Endodermal cell (in vitro differentiated cells): ENCODE results near the gene MFSD11. TPM values are rescaled to one million over a fixed set of nuclear protein-coding genes. Genes with fewer than 3 reads are reported as not detected.
"Not testable (repeated sequence)": the region's sequence is repeated elsewhere in the genome, so short reads cannot be mapped to it uniquely, and the experiment has no call there.

Experiments used
- DNase-seq: peaks from one replicate; pipeline ENCODE4 v3.0.0-alpha.2; 2017
- H3K27ac ChIP-seq: 2 replicates; pipeline ENCODE4 v1.5.1; 2013; ENCODE audit warnings: mild to moderate bottlenecking, low read depth, low read length, moderate library complexity
- H3K27me3 ChIP-seq: 2 replicates; pipeline ENCODE4 v1.6.1; 2013; ENCODE audit warnings: mild to moderate bottlenecking, low read length, moderate library complexity; ENCODE audit not compliant: insufficient read depth, control insufficient read depth, poor library complexity, severe bottlenecking
- H3K36me3 ChIP-seq: 2 replicates; pipeline ENCODE4 v1.7.0; 2013; ENCODE audit warnings: mild to moderate bottlenecking, low read length, moderate library complexity; ENCODE audit not compliant: control insufficient read depth, insufficient read depth
- H3K4me1 ChIP-seq: one replicate; pipeline ENCODE4 v1.7.0; 2013; ENCODE audit warnings: low read length; ENCODE audit not compliant: control insufficient read depth, insufficient read depth
- H3K4me3 ChIP-seq: 2 replicates; pipeline ENCODE4 v1.5.1; 2013; ENCODE audit warnings: mild to moderate bottlenecking, low read length, moderate library complexity
- H3K9ac ChIP-seq: 2 replicates; pipeline ENCODE4 v1.6.1; 2013; ENCODE audit warnings: mild to moderate bottlenecking, low read length, moderate library complexity; ENCODE audit not compliant: poor library complexity, severe bottlenecking; ENCODE audit errors: extremely low read depth
- H3K9me3 ChIP-seq: 2 replicates; pipeline ENCODE4 v1.6.1; 2013; ENCODE audit warnings: mild to moderate bottlenecking, low read length, moderate library complexity; ENCODE audit not compliant: control insufficient read depth
- H3K27ac Mint-ChIP-seq: 2 replicates; pipeline ENCODE4 v1.8.0; 2020; ENCODE audit warnings: mixed read lengths
- H3K27me3 Mint-ChIP-seq: 2 replicates; pipeline ENCODE4 v1.8.0; 2021; ENCODE audit warnings: mild to moderate bottlenecking, mixed read lengths; ENCODE audit not compliant: insufficient read depth
- H3K36me3 Mint-ChIP-seq: 2 replicates; pipeline ENCODE4 v1.8.0; 2020; ENCODE audit warnings: low read depth, mixed read lengths
- H3K4me1 Mint-ChIP-seq: 2 replicates; pipeline ENCODE4 v1.8.0; 2020; ENCODE audit warnings: mixed read lengths
- H3K4me3 Mint-ChIP-seq: 2 replicates; pipeline ENCODE4 v1.8.0; 2020; ENCODE audit warnings: mild to moderate bottlenecking, moderate library complexity, mixed read lengths
- H3K9me3 Mint-ChIP-seq: 2 replicates; pipeline ENCODE4 v1.8.0; 2020; ENCODE audit warnings: mild to moderate bottlenecking, mixed read lengths
- WGBS, 2 experiments: methylation state at CpG; one replicate each; pipeline versions ENCODE4 v1.1.5 to v1.1.7; 2013; ENCODE audit warnings: missing lambda C conversion rate in 2 of 2, mixed read lengths in 1 of 2; ENCODE audit not compliant: insufficient coverage in 1 of 2, insufficient read length in 1 of 2; 5-methylcytosine and 5-hydroxymethylcytosine counted together
- total RNA-seq, 2 donors: library from RNA; stranded (reverse); fragmentation: NEBNext Ultra II Directional in 1 of 2; extraction: Animal tissue kit (Norgen Biotek cat#: 25700) in 1 of 2; gene quantifications; 2 replicates in 1 of 2; 3 replicates in 1 of 2; pipeline ENCODE4 v1.2.1, GENCODE V29; 2021
- TF ChIP-seq, protein P1 (sequence below): fragments of 200-600 bp; sonication (generic); conservative IDR thresholded peaks from 2 replicates; pipeline ENCODE4 v1.5.0; 2021; ENCODE audit warnings: antibody characterized with exemption, mild to moderate bottlenecking

Gene MFSD11
- total RNA-seq, 2 donors from 2014 or later: 29.3 to 33.3 TPM

DNA sequence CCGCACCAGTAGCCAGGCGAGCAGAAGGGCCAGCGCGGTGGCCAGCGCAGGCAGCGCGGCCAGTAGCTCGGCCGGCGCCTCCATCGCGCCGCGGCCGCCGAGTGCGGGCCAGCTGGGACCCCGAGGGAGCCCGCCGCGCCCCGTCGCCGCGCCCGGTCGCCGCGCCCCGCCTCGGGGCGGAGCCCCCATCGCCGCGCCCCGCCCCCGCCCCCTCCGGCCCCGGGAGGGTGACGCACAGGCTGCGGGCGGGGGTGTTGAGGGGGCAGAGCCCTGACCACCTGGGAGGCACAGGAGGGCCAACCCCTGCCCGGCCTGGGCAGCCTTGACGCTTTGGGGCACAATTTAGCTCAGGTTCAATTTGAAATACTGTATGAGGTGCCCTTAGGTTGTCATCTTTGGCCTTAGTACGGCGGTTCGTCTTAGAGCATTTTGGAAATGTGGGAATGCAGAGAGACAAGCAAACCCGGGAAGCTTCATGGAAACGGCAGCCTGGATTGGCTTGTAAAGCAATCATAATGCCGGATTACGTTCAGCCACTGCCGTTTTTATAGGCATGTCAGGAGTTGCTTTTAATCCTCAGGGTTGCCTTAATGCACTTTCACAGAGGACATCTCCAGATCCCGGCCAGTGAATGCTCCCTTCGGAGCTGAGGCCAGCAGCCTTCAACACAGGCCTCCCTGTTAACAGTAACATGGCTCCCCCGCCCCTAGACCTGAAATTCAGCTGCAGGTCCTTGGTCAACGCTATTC lies 26.9 kb upstream of the MFSD11 start, which contains the start of gene MXRA7:
Gene MXRA7 (minus strand): TSS at position 103 of the 749 bp plus-strand sequence. CDS start 19 bp downstream, at position 84.
- no peaks in the 10 kb centered on the region for H3K9me3 Mint-ChIP-seq
- peak; percentile 94 for DNase-seq
- peaks cover 7% of the 10 kb centered on the region for H3K36me3 Mint-ChIP-seq
- TF ChIP-seq, protein P1, sequence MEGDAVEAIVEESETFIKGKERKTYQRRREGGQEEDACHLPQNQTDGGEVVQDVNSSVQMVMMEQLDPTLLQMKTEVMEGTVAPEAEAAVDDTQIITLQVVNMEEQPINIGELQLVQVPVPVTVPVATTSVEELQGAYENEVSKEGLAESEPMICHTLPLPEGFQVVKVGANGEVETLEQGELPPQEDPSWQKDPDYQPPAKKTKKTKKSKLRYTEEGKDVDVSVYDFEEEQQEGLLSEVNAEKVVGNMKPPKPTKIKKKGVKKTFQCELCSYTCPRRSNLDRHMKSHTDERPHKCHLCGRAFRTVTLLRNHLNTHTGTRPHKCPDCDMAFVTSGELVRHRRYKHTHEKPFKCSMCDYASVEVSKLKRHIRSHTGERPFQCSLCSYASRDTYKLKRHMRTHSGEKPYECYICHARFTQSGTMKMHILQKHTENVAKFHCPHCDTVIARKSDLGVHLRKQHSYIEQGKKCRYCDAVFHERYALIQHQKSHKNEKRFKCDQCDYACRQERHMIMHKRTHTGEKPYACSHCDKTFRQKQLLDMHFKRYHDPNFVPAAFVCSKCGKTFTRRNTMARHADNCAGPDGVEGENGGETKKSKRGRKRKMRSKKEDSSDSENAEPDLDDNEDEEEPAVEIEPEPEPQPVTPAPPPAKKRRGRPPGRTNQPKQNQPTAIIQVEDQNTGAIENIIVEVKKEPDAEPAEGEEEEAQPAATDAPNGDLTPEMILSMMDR: no peak
- peak within 1 kb of the TSS; percentile 64 for H3K9ac ChIP-seq
- H3K4me3 Mint-ChIP-seq: peak within 1 kb of the TSS; percentile 70
- H3K27me3 Mint-ChIP-seq: peaks cover 7% of the 10 kb centered on the region
- H3K27ac Mint-ChIP-seq: peak within 1 kb of the TSS; percentile 92
- peak within 1 kb of the TSS; percentile 41 for H3K27ac ChIP-seq
- peaks cover 26% of the 10 kb centered on the region for H3K36me3 ChIP-seq
- peaks cover 19% of the 10 kb centered on the region for H3K4me1 ChIP-seq
- H3K4me3 ChIP-seq: peak within 1 kb of the TSS; percentile 92
- WGBS, 2 experiments: 12 to 30% methylated on average over 10 to 49 of the region's 56 CpGs
- no peaks in the 10 kb centered on the region for H3K9me3 ChIP-seq
- H3K4me1 Mint-ChIP-seq: peaks cover 31% of the 10 kb centered on the region
- H3K27me3 ChIP-seq: no peaks in the 10 kb centered on the region

DNA sequence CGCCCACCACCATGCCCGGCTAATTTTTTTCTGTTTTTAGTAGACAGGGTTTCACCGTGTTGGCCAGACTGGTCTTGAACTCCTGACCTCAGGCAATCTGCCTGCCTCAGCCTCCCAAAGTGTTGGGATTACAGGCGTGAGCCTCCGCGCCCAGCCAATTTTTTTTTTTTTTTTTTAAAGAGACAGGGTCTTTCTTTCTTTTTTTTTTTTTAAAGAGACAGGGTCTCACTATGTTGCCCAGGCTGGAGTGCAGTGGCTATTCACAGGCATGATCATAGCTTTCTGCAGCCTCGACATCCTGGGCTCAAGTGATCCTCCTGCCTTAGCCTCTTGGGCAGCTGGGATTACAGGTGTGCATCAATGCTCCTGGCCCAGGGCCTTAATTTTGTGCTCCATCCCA lies 25.6 kb upstream of the MFSD11 start:
- H3K4me1 ChIP-seq: peaks cover 19% of the 10 kb centered on the region
- not testable (repeated sequence) for H3K27me3 Mint-ChIP-seq, H3K27ac Mint-ChIP-seq, H3K4me3 ChIP-seq, H3K27me3 ChIP-seq, H3K9ac ChIP-seq, H3K9me3 Mint-ChIP-seq, H3K4me3 Mint-ChIP-seq, H3K27ac ChIP-seq, H3K9me3 ChIP-seq, DNase-seq
- 82 to 93% methylated on average over 2 to 7 of the region's 7 CpGs for WGBS, 2 experiments
- Mint-ChIP-seq H3K4me1 (peaks cover 31% of the 10 kb centered on the region), H3K36me3 (peaks cover 18% of the 10 kb centered on the region)
- H3K36me3 ChIP-seq: peaks cover 37% of the 10 kb centered on the region

DNA sequence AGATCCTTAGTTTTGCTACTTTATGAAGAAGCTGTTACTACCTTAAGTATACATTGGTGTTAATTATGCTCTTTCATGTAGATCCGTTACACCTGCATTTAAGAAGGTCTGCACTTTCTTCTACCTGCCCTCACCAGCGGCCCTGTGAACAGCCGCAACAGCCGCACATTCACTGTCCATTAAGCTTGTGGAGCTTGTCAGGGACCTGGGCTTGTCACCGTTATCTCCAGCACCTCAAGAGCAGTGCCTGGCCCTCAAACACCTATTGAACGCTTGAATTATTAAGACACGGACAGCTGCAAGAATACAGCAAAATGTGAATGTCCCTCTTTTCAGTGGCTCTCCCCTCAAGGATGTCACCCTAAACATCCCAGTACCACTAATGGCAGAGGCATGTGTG lies 24.2 kb upstream of the MFSD11 start:
- no peak for DNase-seq
- peaks cover 27% of the 10 kb centered on the region for H3K36me3 Mint-ChIP-seq
- peaks cover 15% of the 10 kb centered on the region for H3K4me1 ChIP-seq
- no peak overlapping the region for H3K27ac Mint-ChIP-seq
- H3K4me1 Mint-ChIP-seq: peaks cover 19% of the 10 kb centered on the region
- no peak overlapping the region for H3K9ac ChIP-seq
- no peak overlapping the region for H3K27ac ChIP-seq
- WGBS, 2 experiments: 93 to 94% methylated on average over 7 of the region's 7 CpGs
- H3K36me3 ChIP-seq: peaks cover 49% of the 10 kb centered on the region
- H3K9me3 Mint-ChIP-seq: no peaks in the 10 kb centered on the region
- no peaks in the 10 kb centered on the region for H3K9me3 ChIP-seq
- TF ChIP-seq, protein P1: no peak
- peaks cover 5% of the 10 kb centered on the region for H3K27me3 Mint-ChIP-seq
- H3K4me3 Mint-ChIP-seq: no peak overlapping the region
- H3K4me3 ChIP-seq: no peak overlapping the region
- no peaks in the 10 kb centered on the region for H3K27me3 ChIP-seq
